ENCODE measurements around the gene TOB1.

TOB1 gene

GRCh38 chr17:50845240-50846147, 20.7 kb downstream of the TOB1 start:
- DNase-seq (ENCODE audit: low read depth): no peak

GRCh38 chr17:50844117-50844700, 21.9 kb downstream of the TOB1 start:
- no peak for DNase-seq (ENCODE audit: low read depth)

GRCh38 chr17:50843150-50843905, 22.8 kb downstream of the TOB1 start:
- no peak for DNase-seq (ENCODE audit: low read depth)

- DNase-seq (ENCODE audit: low read depth): no peak
Measured at GRCh38 chr17:50842506-50843149, 23.5 kb downstream of the TOB1 start.

- no peak for DNase-seq (ENCODE audit: low read depth)
Measured at GRCh38 chr17:50841949-50842354, 24.2 kb downstream of the TOB1 start.

GRCh38 chr17:50841277-50841948, 24.7 kb downstream of the TOB1 start:
- no peak for DNase-seq (ENCODE audit: low read depth)

- DNase-seq (ENCODE audit: low read depth): no peak
Measured at GRCh38 chr17:50840311-50840851, 25.8 kb downstream of the TOB1 start.

GRCh38 chr17:50839591-50840310, 26.4 kb downstream of the TOB1 start:
- DNase-seq (ENCODE audit: low read depth): no peak

GRCh38 chr17:50837980-50838954, 27.9 kb downstream of the TOB1 start:
- DNase-seq (ENCODE audit: low read depth): no peak

- DNase-seq (ENCODE audit: low read depth): no peak
Measured at GRCh38 chr17:50837286-50837979, 28.7 kb downstream of the TOB1 start.

GRCh38 chr17:50836826-50837225, 29.3 kb downstream of the TOB1 start:
- DNase-seq (ENCODE audit: low read depth): no peak

GRCh38 chr17:50835301-50836234, 30.6 kb downstream of the TOB1 start, which contains the start of gene WFIKKN2:
Gene WFIKKN2, plus strand, starts transcription at chr17:50835586. Its CDS starts 352 bp downstream, at chr17:50835938.
- no peak for DNase-seq (ENCODE audit: low read depth)

GRCh38 chr17:50834429-50835300, 31.5 kb downstream of the TOB1 start:
- DNase-seq (ENCODE audit: low read depth): no peak

GRCh38 chr17:50833510-50834428, 32.4 kb downstream of the TOB1 start:
- no peak for DNase-seq (ENCODE audit: low read depth)

GRCh38 chr17:50832864-50833381, 33.2 kb downstream of the TOB1 start:
- DNase-seq (ENCODE audit: low read depth): no peak

Data from HS-5 (cell line).